WTC11 (cell line): ENCODE measurements around the gene HLA-DPA1.

Experiments
- CTCF ChIP-seq: fragments of 200-600 bp; IDR thresholded peaks from 2 replicates; pipeline ENCODE4 v1.8.0; 2022; ENCODE audit warnings: antibody characterized with exemption
- MAX ChIP-seq: sonication (generic); formaldehyde crosslinking; IDR thresholded peaks from 2 replicates; pipeline ENCODE4 v1.8.0; 2022; ENCODE audit warnings: mild to moderate bottlenecking, missing genetic modification reagents
- NR2C2 ChIP-seq: sonication (generic); formaldehyde crosslinking; IDR thresholded peaks from 2 replicates; pipeline ENCODE4 v1.8.0; 2022; ENCODE audit warnings: mild to moderate bottlenecking, missing genetic modification reagents
- USF2 ChIP-seq: sonication (generic); formaldehyde crosslinking; IDR thresholded peaks from 2 replicates; pipeline ENCODE4 v1.8.1; 2023; ENCODE audit warnings: mild to moderate bottlenecking, missing genetic modification reagents, moderate library complexity
- ZBTB21 ChIP-seq: sonication (generic); formaldehyde crosslinking; IDR thresholded peaks from 2 replicates; pipeline ENCODE4 v1.8.1; 2023; ENCODE audit warnings: mild to moderate bottlenecking, missing genetic modification reagents, borderline replicate concordance
- ZNF263 ChIP-seq: sonication (generic); formaldehyde crosslinking; IDR thresholded peaks from 2 replicates; pipeline ENCODE4 v1.8.1; 2022; ENCODE audit warnings: low read depth, mild to moderate bottlenecking, moderate library complexity, missing genetic modification reagents
- ZSCAN18 ChIP-seq: fragments of 250-450 bp; sonication (Bioruptor Pico); IDR thresholded peaks from 2 replicates; pipeline ENCODE4 v2.1.2; 2022; ENCODE audit warnings: mild to moderate bottlenecking, moderate library complexity
- TF ChIP-seq, protein P1 (sequence below): sonication (generic); formaldehyde crosslinking; IDR thresholded peaks from 2 replicates; pipeline ENCODE4 v1.8.1; 2022; ENCODE audit warnings: mild to moderate bottlenecking, missing genetic modification reagents, moderate library complexity, borderline replicate concordance
- TF ChIP-seq, protein P2 (sequence below): sonication (generic); formaldehyde crosslinking; IDR thresholded peaks from 2 replicates; pipeline ENCODE4 v1.8.0; 2022; ENCODE audit warnings: missing genetic modification reagents

DNA sequence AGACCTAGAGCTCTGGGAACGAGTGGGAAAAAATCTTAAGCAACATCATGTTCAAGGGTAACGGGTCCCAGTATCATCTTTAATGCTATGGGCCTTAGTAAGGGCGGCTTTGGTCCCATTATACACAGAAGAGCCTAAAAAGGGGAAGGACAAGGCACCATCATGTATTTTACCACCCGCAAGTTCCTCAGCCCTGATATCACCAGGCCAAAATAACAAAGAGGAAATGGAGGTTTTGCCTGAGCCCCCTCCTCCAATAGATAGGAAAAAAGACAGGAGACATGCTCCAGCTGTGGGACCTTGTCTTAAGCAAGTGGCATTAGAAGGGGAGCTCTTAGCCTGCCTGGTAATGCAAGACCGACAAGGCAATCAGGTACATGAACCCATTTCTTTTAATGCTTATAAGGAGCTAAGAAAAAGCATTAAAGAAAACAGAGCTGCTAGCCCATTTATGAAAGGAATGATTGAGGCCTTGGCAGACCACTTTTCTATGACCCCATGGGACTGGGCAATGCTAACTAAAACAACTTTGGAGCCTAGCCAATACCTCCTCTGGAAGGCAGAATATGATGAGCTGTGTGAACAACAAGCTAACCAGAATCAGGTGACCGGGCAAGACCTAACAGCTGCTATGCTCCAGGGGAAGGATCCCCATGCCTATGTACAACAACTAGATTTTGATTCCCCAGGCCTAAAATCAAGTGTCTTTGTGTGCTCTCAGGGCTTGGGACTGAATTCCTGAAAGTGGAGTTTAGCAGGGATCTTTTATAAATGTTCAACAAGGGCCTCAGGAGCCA is 23.2 kb downstream of the HLA-DPA1 start:
- TF ChIP-seq ZNF263 (CRISPR knock-in tag) (no peak), CTCF (no peak), NR2C2 (CRISPR knock-in tag) (no peak), USF2 (CRISPR knock-in tag) (no peak), MAX (CRISPR knock-in tag) (no peak), ZSCAN18 (CRISPR knock-in tag) (no peak), ZBTB21 (CRISPR knock-in tag) (no peak)
- TF ChIP-seq, protein P1, sequence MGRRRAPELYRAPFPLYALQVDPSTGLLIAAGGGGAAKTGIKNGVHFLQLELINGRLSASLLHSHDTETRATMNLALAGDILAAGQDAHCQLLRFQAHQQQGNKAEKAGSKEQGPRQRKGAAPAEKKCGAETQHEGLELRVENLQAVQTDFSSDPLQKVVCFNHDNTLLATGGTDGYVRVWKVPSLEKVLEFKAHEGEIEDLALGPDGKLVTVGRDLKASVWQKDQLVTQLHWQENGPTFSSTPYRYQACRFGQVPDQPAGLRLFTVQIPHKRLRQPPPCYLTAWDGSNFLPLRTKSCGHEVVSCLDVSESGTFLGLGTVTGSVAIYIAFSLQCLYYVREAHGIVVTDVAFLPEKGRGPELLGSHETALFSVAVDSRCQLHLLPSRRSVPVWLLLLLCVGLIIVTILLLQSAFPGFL, result no peak
- TF ChIP-seq, protein P2, sequence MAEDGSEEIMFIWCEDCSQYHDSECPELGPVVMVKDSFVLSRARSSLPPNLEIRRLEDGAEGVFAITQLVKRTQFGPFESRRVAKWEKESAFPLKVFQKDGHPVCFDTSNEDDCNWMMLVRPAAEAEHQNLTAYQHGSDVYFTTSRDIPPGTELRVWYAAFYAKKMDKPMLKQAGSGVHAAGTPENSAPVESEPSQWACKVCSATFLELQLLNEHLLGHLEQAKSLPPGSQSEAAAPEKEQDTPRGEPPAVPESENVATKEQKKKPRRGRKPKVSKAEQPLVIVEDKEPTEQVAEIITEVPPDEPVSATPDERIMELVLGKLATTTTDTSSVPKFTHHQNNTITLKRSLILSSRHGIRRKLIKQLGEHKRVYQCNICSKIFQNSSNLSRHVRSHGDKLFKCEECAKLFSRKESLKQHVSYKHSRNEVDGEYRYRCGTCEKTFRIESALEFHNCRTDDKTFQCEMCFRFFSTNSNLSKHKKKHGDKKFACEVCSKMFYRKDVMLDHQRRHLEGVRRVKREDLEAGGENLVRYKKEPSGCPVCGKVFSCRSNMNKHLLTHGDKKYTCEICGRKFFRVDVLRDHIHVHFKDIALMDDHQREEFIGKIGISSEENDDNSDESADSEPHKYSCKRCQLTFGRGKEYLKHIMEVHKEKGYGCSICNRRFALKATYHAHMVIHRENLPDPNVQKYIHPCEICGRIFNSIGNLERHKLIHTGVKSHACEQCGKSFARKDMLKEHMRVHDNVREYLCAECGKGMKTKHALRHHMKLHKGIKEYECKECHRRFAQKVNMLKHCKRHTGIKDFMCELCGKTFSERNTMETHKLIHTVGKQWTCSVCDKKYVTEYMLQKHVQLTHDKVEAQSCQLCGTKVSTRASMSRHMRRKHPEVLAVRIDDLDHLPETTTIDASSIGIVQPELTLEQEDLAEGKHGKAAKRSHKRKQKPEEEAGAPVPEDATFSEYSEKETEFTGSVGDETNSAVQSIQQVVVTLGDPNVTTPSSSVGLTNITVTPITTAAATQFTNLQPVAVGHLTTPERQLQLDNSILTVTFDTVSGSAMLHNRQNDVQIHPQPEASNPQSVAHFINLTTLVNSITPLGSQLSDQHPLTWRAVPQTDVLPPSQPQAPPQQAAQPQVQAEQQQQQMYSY, result no peak
